ENCODE measurements around the gene SLC1A7.

DNA sequence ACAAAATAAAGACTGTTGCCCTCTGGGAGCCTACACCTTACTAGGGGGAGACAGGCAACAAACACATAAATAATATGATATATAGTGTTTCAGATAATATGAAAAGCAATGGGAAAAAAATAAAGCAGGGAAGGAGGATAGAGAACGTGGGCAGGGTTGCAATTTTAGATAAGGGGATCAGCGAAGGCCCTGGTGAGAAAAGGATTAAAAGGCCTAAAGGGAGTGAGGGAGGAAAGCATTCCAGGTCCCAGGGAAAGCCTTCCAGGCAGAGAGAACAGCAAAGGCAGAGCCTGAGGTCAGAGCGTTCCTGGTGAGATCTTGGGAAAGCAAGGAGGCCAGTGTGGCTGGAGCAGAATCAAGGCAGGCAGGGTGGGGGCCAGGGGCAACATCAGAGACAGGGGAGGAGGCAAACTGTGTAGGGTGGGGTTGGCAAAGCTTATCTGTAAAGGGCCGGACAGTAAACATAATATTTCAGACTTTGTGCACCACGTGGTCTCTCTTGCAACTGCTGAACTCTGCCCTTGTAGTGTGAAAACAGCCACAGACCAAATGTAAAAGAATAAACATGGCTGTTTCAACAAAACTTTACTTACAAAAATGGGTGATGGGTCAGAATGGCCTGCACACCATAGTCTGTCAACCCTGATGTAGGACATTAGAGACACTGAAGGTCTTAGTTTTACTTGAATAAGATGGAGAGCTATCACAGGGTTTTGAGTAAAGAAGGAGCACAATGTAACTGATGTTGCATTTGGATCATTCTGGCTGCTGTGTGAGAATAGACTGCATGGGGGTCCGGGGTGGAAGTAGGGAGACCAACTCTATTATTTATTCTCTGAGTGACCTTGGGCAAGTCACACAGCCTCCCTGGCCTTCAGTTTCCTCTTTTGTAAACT is 40.9 kb upstream of the SLC1A7 start:
- no peak for TF ChIP-seq EZH2 (IDR thresholded peaks at IDR 0.05; ENCODE audit: borderline replicate concordance, low read length)
- TF ChIP-seq, protein P1, sequence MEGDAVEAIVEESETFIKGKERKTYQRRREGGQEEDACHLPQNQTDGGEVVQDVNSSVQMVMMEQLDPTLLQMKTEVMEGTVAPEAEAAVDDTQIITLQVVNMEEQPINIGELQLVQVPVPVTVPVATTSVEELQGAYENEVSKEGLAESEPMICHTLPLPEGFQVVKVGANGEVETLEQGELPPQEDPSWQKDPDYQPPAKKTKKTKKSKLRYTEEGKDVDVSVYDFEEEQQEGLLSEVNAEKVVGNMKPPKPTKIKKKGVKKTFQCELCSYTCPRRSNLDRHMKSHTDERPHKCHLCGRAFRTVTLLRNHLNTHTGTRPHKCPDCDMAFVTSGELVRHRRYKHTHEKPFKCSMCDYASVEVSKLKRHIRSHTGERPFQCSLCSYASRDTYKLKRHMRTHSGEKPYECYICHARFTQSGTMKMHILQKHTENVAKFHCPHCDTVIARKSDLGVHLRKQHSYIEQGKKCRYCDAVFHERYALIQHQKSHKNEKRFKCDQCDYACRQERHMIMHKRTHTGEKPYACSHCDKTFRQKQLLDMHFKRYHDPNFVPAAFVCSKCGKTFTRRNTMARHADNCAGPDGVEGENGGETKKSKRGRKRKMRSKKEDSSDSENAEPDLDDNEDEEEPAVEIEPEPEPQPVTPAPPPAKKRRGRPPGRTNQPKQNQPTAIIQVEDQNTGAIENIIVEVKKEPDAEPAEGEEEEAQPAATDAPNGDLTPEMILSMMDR (IDR thresholded peaks at IDR 0.05; ENCODE audit: low read length): no peak

Data from OCI-LY1 (cell line).